Brain pericyte (primary cell): Measurements from ENCODE around the gene TFAP2E.

Source experiments
- DNase-seq: peaks from one replicate; pipeline ENCODE4 v3.0.0-alpha.2; 2012; ENCODE audit warnings: low read depth, low spot score

TFAP2E gene

GRCh38 chr1:35573198-35574124 is at the start of gene TFAP2E:
TSS of gene TFAP2E (plus strand) at chr1:35573314. CDS start at chr1:35573578, 264 bp downstream.
- no peak for DNase-seq

DNA sequence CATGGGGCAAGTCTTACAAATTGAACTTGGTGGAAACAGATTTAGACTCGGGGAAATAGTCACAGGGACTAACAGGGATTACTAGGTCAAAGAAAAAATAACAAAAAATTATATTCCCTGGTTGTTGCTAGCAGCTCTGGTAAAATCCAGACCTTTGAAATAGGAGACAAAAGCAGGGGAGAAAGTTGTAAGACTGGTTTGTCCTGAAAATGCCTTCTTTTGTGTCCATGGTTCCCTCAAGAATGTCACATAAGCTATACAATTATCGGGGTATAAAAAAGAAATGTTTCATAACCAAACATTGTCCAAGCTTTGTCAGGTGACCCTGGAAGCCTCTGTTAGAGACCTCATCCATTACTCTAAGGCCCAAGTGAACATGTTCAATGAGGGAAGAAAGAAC is 49.0 kb upstream of the TFAP2E start:
- DNase-seq = no peak

DNA sequence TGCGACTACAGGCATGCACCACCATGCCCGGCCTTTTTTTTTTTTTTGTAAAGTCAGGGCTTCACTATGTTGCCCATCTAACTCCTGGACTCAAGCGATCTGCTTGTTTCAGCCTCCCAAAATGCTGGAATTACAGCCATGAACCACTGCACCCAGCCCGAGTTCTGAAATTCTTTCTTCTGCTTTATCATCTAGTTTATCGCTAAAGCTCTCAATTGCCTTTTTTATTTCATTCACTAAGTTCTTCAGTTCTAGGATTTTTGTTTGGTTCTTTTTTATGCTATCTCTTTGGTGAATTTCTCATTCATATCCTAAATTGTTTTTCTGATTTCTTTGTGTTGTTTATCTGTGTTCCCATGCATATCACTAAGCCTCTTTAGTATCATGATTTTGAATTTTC is 42.9 kb upstream of the TFAP2E start:
- DNase-seq = no peak

GRCh38 chr1:35530946-35531345 is 42.2 kb upstream of the TFAP2E start:
- DNase-seq = no peak

DNA sequence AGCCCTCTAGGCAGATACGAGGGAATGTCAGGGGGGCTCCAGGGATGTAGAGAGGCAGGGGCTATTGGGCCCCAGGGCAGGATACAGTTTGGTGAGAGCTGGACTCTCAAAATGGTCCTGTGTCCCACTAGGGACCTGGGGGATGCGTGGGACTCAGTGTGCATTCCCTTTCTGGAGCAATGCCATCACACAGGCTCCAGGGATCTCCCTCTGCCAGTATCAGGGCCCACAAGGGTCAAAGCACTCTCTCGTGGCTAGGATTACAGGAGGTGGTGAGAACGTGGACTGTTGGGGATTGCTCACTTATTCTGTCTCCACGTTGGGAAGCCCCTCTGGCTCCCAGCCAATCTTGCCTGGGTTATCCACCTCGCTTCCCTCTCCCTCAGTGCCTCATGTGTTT is 41.7 kb upstream of the TFAP2E start:
- no peak for DNase-seq

DNA sequence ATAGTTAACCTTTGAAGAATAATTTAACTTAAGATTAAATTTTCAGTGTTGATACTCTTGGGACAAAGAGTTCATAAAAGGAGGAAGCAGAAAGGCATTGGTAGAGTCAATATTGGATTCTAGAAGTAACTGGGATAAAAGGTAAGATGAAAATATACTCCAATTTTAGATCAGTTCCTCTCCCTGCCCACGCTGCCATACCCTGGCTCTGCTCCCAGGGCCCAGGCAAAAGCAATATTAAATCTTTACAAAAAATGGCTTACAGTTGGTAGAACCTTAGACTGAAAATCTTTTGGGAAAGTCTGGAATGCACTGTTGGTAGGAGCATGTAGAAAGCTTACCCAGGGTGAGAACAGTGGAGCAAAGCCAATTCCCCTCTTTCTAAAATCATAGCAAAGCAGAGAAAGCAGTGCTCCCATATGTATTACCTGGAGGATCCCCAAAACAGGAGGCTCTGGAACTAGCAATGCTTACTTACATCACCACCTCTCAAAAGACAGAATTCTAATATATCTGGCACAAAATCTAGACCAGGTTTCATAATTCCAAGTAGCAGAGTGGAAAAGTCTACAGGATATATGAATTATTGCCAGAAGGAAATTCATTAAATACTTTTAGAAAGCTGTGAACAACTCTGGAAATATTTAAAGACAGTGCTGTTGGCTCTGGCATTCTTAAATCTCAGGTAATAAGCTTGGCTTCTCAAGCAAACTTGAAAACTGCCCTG is 40.5 kb upstream of the TFAP2E start:
- no peak for DNase-seq

- DNase-seq = no peak
These were observed 39.5 kb upstream of the TFAP2E start for GRCh38 chr1:35533586-35533985.

- DNase-seq = no peak
These were observed 37.9 kb upstream of the TFAP2E start for GRCh38 chr1:35535243-35535642.

DNA sequence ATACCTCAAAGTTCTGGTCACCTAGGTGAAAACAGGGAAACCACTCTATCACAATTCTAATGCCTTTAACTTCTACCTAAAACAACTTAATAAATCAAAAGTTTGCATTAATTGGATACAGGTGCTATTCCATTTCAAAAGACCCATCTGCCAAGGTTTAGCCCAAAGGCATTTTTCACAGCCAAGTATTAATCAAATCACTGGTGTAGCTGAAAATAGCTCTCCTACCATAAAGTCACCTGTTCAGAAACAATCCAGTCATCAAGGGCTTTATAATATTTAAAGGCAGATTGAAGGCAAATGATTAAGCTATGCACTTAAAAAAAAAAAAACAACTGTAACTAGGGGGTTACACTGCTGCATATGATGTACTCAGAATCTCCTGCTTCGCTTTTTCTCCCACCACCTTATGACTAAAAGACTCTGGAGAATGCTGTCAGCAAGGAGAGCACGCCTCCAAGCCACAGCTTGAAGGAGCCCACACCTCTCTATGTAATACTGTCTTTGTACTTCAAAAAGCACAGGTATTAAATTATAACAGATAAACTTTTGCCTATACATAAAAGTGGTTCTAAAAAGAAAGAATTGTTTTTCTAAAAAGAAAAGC is 36.5 kb upstream of the TFAP2E start:
- no peak for DNase-seq

GRCh38 chr1:35537806-35538205 is 35.3 kb upstream of the TFAP2E start:
- DNase-seq = no peak

GRCh38 chr1:35539073-35539823 is 33.9 kb upstream of the TFAP2E start:
- no peak for DNase-seq

GRCh38 chr1:35539824-35540261 is 33.3 kb upstream of the TFAP2E start:
- DNase-seq = no peak

- no peak for DNase-seq
These were observed 28.1 kb upstream of the TFAP2E start for GRCh38 chr1:35544976-35545375.

DNA sequence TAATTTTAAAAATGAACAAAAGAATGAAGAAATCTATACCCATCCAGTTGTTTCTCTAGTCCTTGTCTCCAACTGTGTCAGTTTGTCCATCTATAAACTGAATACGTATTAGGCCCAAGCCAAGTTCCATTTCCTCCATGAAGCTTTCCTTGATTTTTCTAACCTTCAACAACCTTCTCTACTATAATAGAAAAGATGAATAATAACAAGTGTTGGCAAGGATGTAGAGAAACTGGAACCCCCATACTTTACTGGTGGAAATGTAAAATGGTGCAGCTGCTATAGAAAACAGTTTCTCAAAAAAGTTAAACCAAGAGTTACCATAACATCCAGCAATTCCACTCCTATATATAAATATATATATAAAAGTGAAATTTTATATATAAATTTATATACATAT is 26.5 kb upstream of the TFAP2E start:
- DNase-seq = no peak

DNA sequence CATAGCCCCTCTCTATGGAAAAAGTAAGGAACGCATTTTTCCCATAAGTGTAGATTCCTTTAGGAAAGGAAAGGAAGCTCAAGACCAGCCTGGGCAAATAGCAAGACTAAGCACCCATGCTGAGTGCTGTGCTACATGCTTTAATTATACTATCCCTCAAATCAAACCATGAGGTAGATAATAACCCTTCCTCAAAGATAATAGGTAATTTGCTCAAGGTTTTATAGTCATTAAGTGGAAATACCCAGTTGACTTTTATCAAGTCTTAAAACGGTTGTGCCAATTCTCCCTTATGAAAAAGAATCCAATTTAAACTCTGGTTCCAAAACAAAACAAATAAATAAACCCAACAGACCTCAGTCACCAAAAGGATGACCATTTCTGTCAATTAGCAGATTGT is 19.3 kb upstream of the TFAP2E start:
- no peak for DNase-seq

DNA sequence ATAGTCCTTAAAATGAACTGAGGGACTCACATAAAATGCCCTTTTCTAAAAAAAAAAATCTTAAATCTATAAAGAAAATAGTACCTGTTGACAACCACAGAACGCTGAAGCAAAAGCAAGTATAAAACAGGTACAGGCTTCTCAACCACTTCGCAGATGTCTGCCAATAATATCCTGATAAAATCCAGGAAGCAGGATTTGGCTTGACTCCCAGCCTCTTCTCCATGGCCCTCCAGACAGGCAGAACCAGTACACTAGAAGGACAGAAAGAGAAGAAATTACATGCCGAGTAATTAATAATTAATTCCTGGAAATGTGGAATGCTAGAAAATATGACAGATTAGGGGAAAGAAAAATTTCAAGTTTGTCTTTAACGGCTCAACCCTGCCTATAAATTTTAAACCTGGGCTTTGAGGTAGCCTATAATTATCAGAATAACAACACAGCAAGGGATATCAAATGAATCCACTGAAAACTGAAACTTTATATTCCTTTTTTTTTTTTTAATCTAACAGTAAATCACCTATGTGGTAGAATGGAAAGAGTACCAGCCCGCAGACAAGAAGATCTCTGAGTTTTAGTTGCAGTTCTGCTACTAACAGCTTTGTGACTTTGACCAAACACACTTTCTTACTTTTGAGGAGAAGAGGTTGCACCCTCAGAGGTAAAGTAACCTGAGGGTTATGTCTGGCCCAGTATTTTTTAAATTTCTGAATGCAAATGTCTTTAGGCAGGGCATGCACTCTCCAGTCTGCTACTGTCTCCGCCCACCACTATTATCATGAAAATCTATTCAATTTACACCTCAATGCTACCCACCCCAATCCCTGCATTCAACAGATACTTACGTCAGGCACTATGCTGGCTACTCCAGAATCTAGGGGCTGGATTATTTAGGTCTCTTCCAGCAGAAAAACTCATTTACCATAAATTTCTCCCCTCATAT is 18.6 kb upstream of the TFAP2E start:
- DNase-seq = no peak

GRCh38 chr1:35555212-35555584 is 17.9 kb upstream of the TFAP2E start:
- no peak for DNase-seq

DNA sequence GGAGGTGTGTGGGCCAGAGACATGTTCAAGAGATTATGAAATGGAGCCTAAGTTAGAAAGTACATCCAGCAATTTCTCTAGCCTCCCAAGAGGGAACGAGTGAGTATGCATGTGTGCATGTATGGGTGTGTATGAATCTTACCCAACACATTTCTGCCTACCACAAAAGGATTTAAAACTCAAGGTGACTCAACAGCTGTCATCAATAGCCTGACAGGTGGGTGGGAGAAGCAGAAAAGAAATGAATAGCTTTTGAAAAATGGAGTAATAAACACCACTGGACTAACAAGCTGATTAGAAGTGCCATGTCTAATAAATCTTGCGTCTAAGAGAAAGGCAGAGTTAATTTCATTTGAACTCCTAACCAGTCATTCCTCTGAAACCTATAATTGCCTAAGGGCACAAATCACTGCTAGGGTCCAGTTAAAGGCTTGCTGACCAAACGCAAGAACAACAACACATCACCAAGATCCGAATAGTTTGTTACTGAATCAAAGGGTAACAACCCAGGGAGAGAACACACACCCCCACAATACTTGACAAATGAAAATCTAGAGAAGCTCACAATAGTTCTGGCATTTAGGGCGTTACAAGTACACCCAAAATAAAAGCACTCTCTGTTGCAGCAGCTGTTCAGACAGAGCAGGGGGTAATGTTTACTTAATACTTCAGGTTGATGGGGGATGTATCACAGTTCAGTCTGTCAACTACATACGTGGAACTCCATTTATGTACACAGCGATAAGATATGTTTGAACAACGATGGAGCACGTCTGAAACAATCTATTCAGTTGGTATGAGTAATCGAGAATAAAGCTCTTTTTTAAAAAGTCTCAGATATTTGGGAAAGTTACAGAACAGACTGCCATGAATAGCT is 17.3 kb upstream of the TFAP2E start:
- DNase-seq = no peak

- no peak for DNase-seq
These were observed 16.5 kb upstream of the TFAP2E start for GRCh38 chr1:35556484-35557117.
